K562 (cell line): ENCODE results near the gene EMID1. TPM values are rescaled to one million over a fixed set of nuclear protein-coding genes. Genes with fewer than 3 reads are reported as not detected.

ENCODE experiments used
- ATAC-seq: fragments of 200-7000 bp; cut with Tn5 transposase; 3 replicates; pipeline ENCODE4 v1.9.1; 2020; ENCODE audit warnings: moderate library complexity
- BruUV-seq: library from RNA; stranded (reverse); fragments of 400-500 nt; replicated peaks from 2 replicates; lab custom pipeline; 2021; lab: Mats Ljungman, UMichigan
- CTCF ChIA-PET: fragments of 300-600 bp; formaldehyde crosslinking; extraction: SDS; loops from one replicate; lab custom pipeline; 2021; ENCODE audit warnings: low intra/inter-chr PET ratio; lab: Yijun Ruan, JAX
- POLR2A ChIA-PET: fragments of 300-600, 350-650 bp; sonication (Branson Sonifier 250); formaldehyde crosslinking; extraction: SDS; loops from one replicate; lab custom pipeline; 2021; ENCODE audit warnings: antibody characterized with exemption, inconsistent platforms; lab: Yijun Ruan, JAX
- DNase-seq, 4 experiments: peaks; one replicate each; pipeline versions ENCODE4 v3.0.0 to v3.0.0-alpha.2; 2011 to 2018; ENCODE audit warnings: low spot score in 3 of 4, mixed read lengths in 3 of 4; ENCODE audit errors: extremely low read depth in 1 of 4
- FAIRE-seq: peaks from 2 replicates; lab custom pipeline; 2011; peaks lifted over from hg19 to GRCh38; lab: Jason Lieb, UNC
- H2AFZ ChIP-seq: 2 replicates; pipeline ENCODE4 v1.6.0; 2011; ENCODE audit warnings: low read depth, low read length, control low read depth, inconsistent platforms
- H3K27ac ChIP-seq: fragments of 200-600 bp; 3 replicates; pipeline ENCODE4 v1.8.0; 2011; ENCODE audit warnings: low read depth, mild to moderate bottlenecking, control low read depth, inconsistent platforms, low read length, moderate library complexity, mixed read lengths; ENCODE audit errors: extremely low read depth
- H3K27me3 ChIP-seq, 2 experiments: fragments of 300-600 bp in 1 of 2; 2 replicates in 1 of 2; 3 replicates in 1 of 2; pipeline versions ENCODE4 v1.6.0 to v1.8.0; 2011; ENCODE audit warnings: inconsistent platforms in 2 of 2, low read length in 2 of 2, mild to moderate bottlenecking in 1 of 2, mixed read lengths in 1 of 2, moderate library complexity in 1 of 2; ENCODE audit not compliant: control insufficient read depth in 2 of 2, insufficient read depth in 2 of 2
- H3K36me3 ChIP-seq: fragments of 300-600 bp; 3 replicates; pipeline ENCODE4 v1.8.0; 2011; ENCODE audit warnings: mild to moderate bottlenecking, low read length, inconsistent platforms; ENCODE audit not compliant: control insufficient read depth, insufficient read depth
- H3K4me1 ChIP-seq, 2 experiments: fragments of 200-600 bp in 1 of 2; replicated peaks in 1 of 2; 2 replicates in 1 of 2; 3 replicates in 1 of 2; pipeline versions ENCODE4 v1.5.1 to v1.8.0; 2011; ENCODE audit warnings: inconsistent platforms in 2 of 2, low read length in 2 of 2, mild to moderate bottlenecking in 1 of 2, mixed read lengths in 1 of 2, moderate library complexity in 1 of 2; ENCODE audit not compliant: control insufficient read depth in 2 of 2, insufficient read depth in 2 of 2
- H3K4me2 ChIP-seq: 2 replicates; pipeline ENCODE4 v1.6.1; 2011; ENCODE audit warnings: low read length, control low read depth, inconsistent platforms, mixed read lengths; ENCODE audit not compliant: insufficient read depth
- H3K4me3 ChIP-seq: fragments of 200-600 bp; sonication (generic), shearing (Covaris generic); 2 replicates; pipeline ENCODE4 v1.5.1; 2016; ENCODE audit warnings: control low read depth, inconsistent platforms
- H3K79me2 ChIP-seq: fragments of 200-600 bp; 3 replicates; pipeline ENCODE4 v1.8.0; 2011; ENCODE audit warnings: low read length, inconsistent platforms; ENCODE audit not compliant: control insufficient read depth, insufficient read depth
- H3K9ac ChIP-seq, 2 experiments: 2 replicates each; pipeline versions ENCODE4 v1.6.0 to v1.6.1; 2011; ENCODE audit warnings: low read depth in 2 of 2, low read length in 2 of 2, control low read depth in 1 of 2, inconsistent platforms in 1 of 2, mild to moderate bottlenecking in 1 of 2, mixed read lengths in 1 of 2; ENCODE audit not compliant: insufficient read depth in 1 of 2
- H3K9me1 ChIP-seq: one replicate; pipeline ENCODE4 v1.6.0; 2011; ENCODE audit warnings: inconsistent platforms, mild to moderate bottlenecking, low read length, moderate library complexity; ENCODE audit not compliant: control insufficient read depth, insufficient read depth
- H3K9me3 ChIP-seq: replicated peaks from 2 replicates; pipeline ENCODE4 v1.5.1; 2011; ENCODE audit warnings: low read depth, low read length, inconsistent platforms; ENCODE audit not compliant: control insufficient read depth, insufficient read depth
- H4K20me1 ChIP-seq: replicated peaks from 2 replicates; pipeline ENCODE4 v1.6.1; 2011; ENCODE audit warnings: low read length, inconsistent platforms, mixed read lengths; ENCODE audit not compliant: control insufficient read depth, insufficient read depth
- CBX2 ChIP-seq: fragments of 200-600 bp; sonication (generic); IDR thresholded peaks from one replicate; pipeline ENCODE4 v1.6.1; 2012; ENCODE audit warnings: mild to moderate bottlenecking, low read length, inconsistent platforms; ENCODE audit not compliant: insufficient read depth, poor library complexity, severe bottlenecking
- HOMEZ ChIP-seq: fragments of 250-450 bp; sonication (Bioruptor Pico); IDR thresholded peaks from 2 replicates; pipeline ENCODE4 v1.4.0; 2020; ENCODE audit warnings: mild to moderate bottlenecking, moderate library complexity
- LARP7 ChIP-seq: fragments of 450-650 bp; IDR thresholded peaks from 2 replicates; pipeline ENCODE4 v1.6.1; 2016
- MED1 ChIP-seq: sonication (generic); formaldehyde crosslinking; IDR thresholded peaks from 2 replicates; pipeline ENCODE4 v1.8.1; 2023; ENCODE audit warnings: missing genetic modification reagents, borderline replicate concordance
- NR1H2 ChIP-seq: sonication (generic); formaldehyde crosslinking; IDR thresholded peaks from 2 replicates; pipeline ENCODE4 v1.4.0; 2020; ENCODE audit warnings: mild to moderate bottlenecking, missing genetic modification reagents
- PHTF2 ChIP-seq: fragments of 250-450 bp; sonication (Bioruptor Pico); IDR thresholded peaks from 2 replicates; pipeline ENCODE4 v1.5.0; 2021; ENCODE audit warnings: mild to moderate bottlenecking
- RBM14 ChIP-seq: fragments of 200-400 bp; formaldehyde crosslinking; IDR thresholded peaks from 2 replicates; pipeline ENCODE4 v1.6.1; 2018; ENCODE audit warnings: low read depth, mild to moderate bottlenecking, low read length, moderate library complexity, borderline replicate concordance; ENCODE audit not compliant: insufficient read depth
- ZFP36 ChIP-seq: fragments of 150-350 bp; IDR thresholded peaks from 2 replicates; pipeline ENCODE4 v1.6.1; 2018; ENCODE audit warnings: low read length, low read depth; ENCODE audit not compliant: partially characterized antibody
- WGBS: fragments of 100-300 bp; shearing (Covaris generic); methylation state at CpG from one replicate; pipeline ENCODE4 v1.1.6; 2016; ENCODE audit warnings: low coverage, mixed read lengths; ENCODE audit not compliant: insufficient coverage; ENCODE audit errors: missing lambda C conversion rate; 5-methylcytosine and 5-hydroxymethylcytosine counted together
- in situ Hi-C: fragments of 300-500 bp; cut with MboI; formaldehyde crosslinking; loops from 4 replicates; pipeline ENCODE4 v1.15.0; 2018; ENCODE audit warnings: inconsistent platforms, mixed read lengths
- intact Hi-C: fragments of 100-400 bp; cut with micrococcal nuclease; formaldehyde crosslinking; loops from 2 replicates; pipeline ENCODE4 v1.14.2; 2022
- polyA plus RNA-seq, 8 experiments: library from polyadenylated mRNA; depleted of rRNA in 4 of 8; stranded (reverse) in 5 of 8; unstranded in 3 of 8; fragments of >200 nt; fragmentation: Nextera tagmentation in 2 of 8; fragmentation: Illumina TruSeq in 1 of 8; extraction: Ambion mirVana in 2 of 8; extraction: Trizol in 1 of 8; gene quantifications; 2 replicates each; pipeline versions ENCODE4 v1.2.1 to v1.2.3, GENCODE V29; 2011 to 2014; ENCODE audit warnings: inconsistent platforms in 1 of 8, missing spikeins in 1 of 8
- total RNA-seq, 7 experiments: library from RNA; depleted of rRNA in 6 of 7; stranded (reverse); fragments of >200 nt in 6 of 7; fragmentation: Illumina TruSeq in 2 of 7; extraction: Trizol in 2 of 7; gene quantifications; 2 replicates each; pipeline versions ENCODE4 v1.2.1 to v1.2.3, GENCODE V29; 2011 to 2021; ENCODE audit warnings: low replicate concordance in 1 of 7

EMID1 gene
- total and polyA plus RNA-seq, 9 of the 15 experiments (the other 6 are each of a cell fraction or from before 2014, with no cell fraction given) = 0.15 to 7.2 (median 2.7) TPM

GRCh38 chr22:29284196-29284595 is 78.5 kb downstream of the EMID1 start:
- no peak overlapping the region for H3K27ac ChIP-seq
- H3K4me3 ChIP-seq = no peak overlapping the region
- no peak overlapping the region for H3K9ac ChIP-seq
- H3K79me2 ChIP-seq = peaks cover 31% of the 10 kb centered on the region
- H3K4me2 ChIP-seq = no peak overlapping the region
- TF ChIP-seq NR1H2 (CRISPR knock-in tag) = no peak
- no peak for TF ChIP-seq CBX2
- no peak for TF ChIP-seq RBM14
- no peak for TF ChIP-seq ZFP36
- TF ChIP-seq PHTF2 = no peak
- TF ChIP-seq LARP7 = no peak
- no peak for TF ChIP-seq HOMEZ
- no peak for TF ChIP-seq MED1 (CRISPR knock-in tag)
- CTCF ChIA-PET = no interaction called here
- no peak for ATAC-seq
- intact Hi-C loops = no loop called here
- in situ Hi-C loops = no loop called here
- no peaks in the 10 kb centered on the region for H3K9me3 ChIP-seq
- H4K20me1 ChIP-seq = 0 out of 2 replicates have a peak, but pooled peaks cover 2% of the 10 kb centered on the region
- H3K36me3 ChIP-seq = peaks cover 90% of the 10 kb centered on the region
- no peak overlapping the region for H2AFZ ChIP-seq
- 100% methylated on average over 2 of the region's 3 CpGs for WGBS
- POLR2A ChIA-PET = interaction anchor here (1.2 kb wide), 1 partner anchor 14 kb away, joined by 6 read pairs; no protein-coding TSS in a partner anchor
- H3K9me1 ChIP-seq = no peaks in the 10 kb centered on the region
- H3K4me1 ChIP-seq = no peaks in the 10 kb centered on the region
- BruUV-seq = no TSS peak
- no peaks in the 10 kb centered on the region for H3K27me3 ChIP-seq
- no peak for DNase-seq
- no peak for FAIRE-seq
